Right atrium auricular region (tissue), 2 donors: ENCODE results near the gene C1QTNF8. TPM values are rescaled to one million over a fixed set of nuclear protein-coding genes. Genes with fewer than 3 reads are reported as not detected.

Experiments
- DNase-seq: peaks from one replicate; pipeline ENCODE4 v3.0.0-alpha.2; 2019; ENCODE audit warnings: low spot score
- H3K27ac ChIP-seq, 2 donors: fragments of 200-600 bp; sonication (generic); 1 replicate in 1 of 2; 2 replicates in 1 of 2; pipeline ENCODE4 v1.5.1; 2016 to 2019
- H3K27me3 ChIP-seq, 2 donors: fragments of 200-600 bp; sonication (generic); one replicate each; pipeline versions ENCODE4 v1.5.1 to v1.6.0; 2017 to 2019
- H3K36me3 ChIP-seq: fragments of 200-600 bp; sonication (generic); one replicate; pipeline ENCODE4 v1.5.1; 2016
- H3K4me1 ChIP-seq, 2 donors: fragments of 200-600 bp; sonication (generic); one replicate each; pipeline versions ENCODE4 v1.5.1 to v1.6.0; 2017 to 2019
- H3K4me3 ChIP-seq, 2 donors: fragments of 200-600 bp; sonication (generic); 1 replicate in 1 of 2; 2 replicates in 1 of 2; pipeline ENCODE4 v1.5.1; 2017 to 2019; ENCODE audit warnings: mild to moderate bottlenecking in 1 of 2, moderate library complexity in 1 of 2
- H3K9me3 ChIP-seq, 2 donors: fragments of 200-600 bp; sonication (generic); one replicate each; pipeline ENCODE4 v1.5.1; 2019
- total RNA-seq, 2 donors: library from RNA; depleted of rRNA; stranded (reverse); fragments of >200 nt; gene quantifications; one replicate each; pipeline ENCODE4 v1.1.0, GENCODE V29; 2016
- TF ChIP-seq, protein P1 (sequence below), 2 donors: fragments of 200-600 bp; sonication (generic); IDR thresholded peaks; one replicate each; pipeline ENCODE4 v1.5.1; 2019; ENCODE audit warnings: antibody characterized with exemption in 2 of 2

Gene C1QTNF8
- total RNA-seq, 2 donors from 2014 or later, result not detected

DNA sequence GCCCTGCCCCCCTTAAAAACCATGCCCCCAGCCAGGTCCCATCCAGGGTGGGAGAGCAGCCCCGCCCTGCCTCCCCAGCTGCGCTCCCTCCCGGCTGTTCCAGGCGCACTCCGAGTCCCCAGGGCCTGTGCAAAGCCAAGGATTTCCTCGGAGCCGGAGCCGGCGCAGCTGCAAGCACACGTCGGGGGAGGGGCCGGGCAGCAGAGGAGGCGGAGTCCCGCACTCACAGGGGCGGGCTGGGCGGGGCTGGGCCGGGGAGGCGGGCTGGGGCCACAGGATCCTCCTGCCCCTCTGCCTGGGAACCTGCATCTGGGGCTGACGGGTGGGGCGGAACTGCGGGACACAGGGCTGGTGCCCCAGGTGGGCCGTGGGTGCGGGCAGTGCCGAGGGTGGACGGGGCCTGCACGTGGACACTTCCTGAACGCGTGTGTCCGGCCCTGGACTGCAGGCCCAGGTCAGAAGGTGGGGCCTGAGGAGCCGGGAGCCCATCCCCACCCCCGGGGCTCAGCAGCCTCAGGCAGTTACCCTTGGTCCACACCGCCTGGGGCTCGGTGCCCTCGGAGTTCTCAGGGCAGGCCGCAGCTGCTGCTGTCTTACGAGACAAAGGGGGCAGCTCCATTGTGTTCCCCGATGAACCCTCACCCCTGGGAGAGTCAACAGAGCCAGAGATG is 47.5 kb downstream of the C1QTNF8 start:
- H3K27ac ChIP-seq, result no peak overlapping the region
- DNase-seq, result no peak
- no peaks in the 10 kb centered on the region for H3K27me3 ChIP-seq
- no peaks in the 10 kb centered on the region for H3K36me3 ChIP-seq
- peaks cover 0 to 29% of the 10 kb centered on the region in 2 donors for H3K4me1 ChIP-seq
- TF ChIP-seq, protein P1, sequence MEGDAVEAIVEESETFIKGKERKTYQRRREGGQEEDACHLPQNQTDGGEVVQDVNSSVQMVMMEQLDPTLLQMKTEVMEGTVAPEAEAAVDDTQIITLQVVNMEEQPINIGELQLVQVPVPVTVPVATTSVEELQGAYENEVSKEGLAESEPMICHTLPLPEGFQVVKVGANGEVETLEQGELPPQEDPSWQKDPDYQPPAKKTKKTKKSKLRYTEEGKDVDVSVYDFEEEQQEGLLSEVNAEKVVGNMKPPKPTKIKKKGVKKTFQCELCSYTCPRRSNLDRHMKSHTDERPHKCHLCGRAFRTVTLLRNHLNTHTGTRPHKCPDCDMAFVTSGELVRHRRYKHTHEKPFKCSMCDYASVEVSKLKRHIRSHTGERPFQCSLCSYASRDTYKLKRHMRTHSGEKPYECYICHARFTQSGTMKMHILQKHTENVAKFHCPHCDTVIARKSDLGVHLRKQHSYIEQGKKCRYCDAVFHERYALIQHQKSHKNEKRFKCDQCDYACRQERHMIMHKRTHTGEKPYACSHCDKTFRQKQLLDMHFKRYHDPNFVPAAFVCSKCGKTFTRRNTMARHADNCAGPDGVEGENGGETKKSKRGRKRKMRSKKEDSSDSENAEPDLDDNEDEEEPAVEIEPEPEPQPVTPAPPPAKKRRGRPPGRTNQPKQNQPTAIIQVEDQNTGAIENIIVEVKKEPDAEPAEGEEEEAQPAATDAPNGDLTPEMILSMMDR (IDR thresholded peaks at IDR 0.05), result no peak
- no peak overlapping the region for H3K4me3 ChIP-seq
- H3K9me3 ChIP-seq, result no peaks in the 10 kb centered on the region

DNA sequence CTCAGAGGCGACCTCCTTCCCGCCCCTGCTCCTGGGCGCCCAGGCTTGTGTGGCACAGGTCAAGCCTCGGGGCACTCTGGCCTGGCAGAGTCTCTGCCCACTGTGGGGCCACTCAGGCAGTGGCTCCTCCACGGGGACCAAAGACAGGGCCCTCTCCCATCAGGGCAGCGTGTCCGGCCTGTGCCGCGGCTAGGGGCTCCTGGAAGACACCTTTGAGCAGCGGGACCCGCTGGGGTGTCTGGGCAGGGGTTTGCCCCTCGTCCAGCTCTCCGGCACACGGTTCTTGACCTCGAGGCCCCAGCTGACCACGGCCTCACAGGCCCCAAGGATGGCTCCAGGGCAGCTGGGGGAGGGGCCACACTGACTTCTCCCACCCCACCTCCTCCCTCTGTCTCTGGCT is 48.2 kb downstream of the C1QTNF8 start:
- H3K36me3 ChIP-seq, result no peaks in the 10 kb centered on the region
- no peak overlapping the region for H3K4me3 ChIP-seq
- H3K9me3 ChIP-seq, result no peaks in the 10 kb centered on the region
- peaks cover 0 to 29% of the 10 kb centered on the region in 2 donors for H3K4me1 ChIP-seq
- no peak overlapping the region for H3K27ac ChIP-seq
- DNase-seq, result no peak
- TF ChIP-seq, protein P1 (IDR thresholded peaks at IDR 0.05), result no peak
- no peaks in the 10 kb centered on the region for H3K27me3 ChIP-seq

DNA sequence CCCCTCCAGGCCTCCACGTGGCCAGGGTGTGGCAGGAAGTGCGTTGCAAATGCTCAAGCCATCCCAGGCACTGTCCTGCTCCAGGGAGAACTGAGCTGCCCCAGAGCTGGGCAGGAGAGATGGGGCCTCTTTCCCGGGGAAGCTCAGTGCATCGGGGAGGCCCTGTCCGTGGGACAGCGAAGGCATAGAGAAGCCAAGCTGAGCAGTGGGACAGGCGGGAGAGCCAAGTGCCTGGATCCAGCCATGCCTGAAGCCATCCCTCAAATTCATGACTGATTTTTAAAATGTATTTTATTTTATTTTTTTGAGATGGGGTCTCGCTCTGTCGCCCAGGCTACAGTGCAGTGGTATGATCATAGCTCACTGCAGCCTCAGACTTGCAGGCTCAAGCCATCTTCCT is 48.9 kb downstream of the C1QTNF8 start:
- Histone ChIP-seq H3K4me3 (no peak overlapping the region), H3K27ac (no peak overlapping the region), H3K4me1 (peaks cover 0 to 29% of the 10 kb centered on the region in 2 donors), H3K36me3 (no peaks in the 10 kb centered on the region), H3K9me3 (no peaks in the 10 kb centered on the region), H3K27me3 (no peaks in the 10 kb centered on the region)
- DNase-seq, result no peak
- TF ChIP-seq, protein P1 (IDR thresholded peaks at IDR 0.05), result no peak

DNA sequence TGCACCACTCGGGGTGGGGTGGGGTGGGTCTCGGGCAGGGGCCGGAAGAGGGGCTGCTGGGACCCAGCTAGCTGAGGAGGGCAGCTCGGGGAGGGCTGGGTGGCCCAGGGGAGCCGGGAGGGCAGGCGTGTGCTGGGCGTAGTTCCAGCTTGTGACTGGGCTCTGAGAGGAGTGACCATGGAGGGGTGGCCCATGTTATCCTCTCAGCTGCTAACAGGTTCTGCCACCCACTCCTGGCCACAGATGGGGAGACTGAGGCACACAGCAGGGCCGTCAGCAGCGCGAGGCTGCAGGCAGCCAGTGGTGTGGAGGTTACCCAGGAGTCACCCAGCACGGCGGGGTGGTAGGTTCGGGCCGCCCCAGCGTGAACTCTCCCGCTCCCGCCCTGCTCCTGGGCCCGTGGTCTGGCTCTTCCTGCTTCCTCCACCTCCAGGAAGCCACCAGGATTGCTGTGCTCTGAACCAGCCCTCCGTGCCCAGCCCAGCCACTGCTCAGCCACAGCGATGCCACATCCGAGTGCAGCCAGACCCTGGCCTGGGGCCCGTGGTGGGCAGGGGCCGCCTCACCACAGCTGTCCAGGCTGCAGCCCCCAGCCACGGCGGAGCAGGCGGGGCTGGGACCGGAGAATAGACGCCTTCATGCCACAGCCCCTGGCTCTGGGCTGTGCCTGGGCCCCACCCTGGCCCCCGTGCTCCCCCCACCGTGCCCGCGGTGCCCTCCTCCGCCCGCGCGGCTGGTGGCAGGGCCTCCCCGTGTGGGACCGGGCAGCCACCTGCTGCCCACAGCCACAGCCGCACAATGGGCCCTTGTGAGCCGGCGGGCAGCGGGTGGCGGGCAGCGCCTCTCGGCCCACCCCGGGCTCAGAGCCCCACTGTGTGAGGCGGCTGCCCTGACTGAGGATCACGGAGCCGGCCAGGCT is 49.8 kb downstream of the C1QTNF8 start:
- H3K36me3 ChIP-seq, result no peaks in the 10 kb centered on the region
- no peaks in the 10 kb centered on the region for H3K27me3 ChIP-seq

DNA sequence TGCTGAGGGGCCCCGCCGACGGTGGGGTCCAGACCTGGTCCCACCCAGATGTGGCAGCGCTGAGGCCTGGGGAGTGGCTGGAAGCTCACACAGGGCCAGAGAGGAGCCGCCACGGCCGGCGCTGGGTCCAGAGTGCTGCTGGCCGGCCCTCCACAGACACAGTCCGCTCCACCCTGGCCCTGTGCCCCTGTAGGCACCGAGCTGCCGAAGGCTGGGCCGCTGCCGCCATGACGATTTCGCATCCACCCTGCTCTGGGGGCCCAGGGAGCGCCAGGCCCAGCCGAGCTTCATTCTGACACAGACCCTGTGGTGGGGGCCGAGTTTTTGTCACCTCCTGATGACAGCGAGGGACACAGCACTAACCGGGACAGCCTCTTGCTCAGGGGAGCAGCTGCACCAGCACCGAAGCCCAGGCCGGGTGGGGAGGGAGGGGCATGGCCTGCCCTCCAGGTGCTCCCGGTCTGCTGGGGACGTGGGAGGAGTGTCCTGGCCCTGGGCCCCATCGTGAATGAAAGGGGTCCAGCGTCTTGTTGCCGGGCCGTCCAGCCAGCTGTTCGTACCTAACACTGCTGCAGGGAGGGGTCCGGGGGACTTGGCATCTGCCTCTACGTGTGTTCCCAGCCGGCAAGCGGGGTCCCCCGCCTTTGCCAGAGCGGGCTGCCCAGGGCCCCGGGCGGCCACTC is 50.6 kb downstream of the C1QTNF8 start:
- H3K4me3 ChIP-seq, result peak overlapping the region in 1 of 2 donors; percentile 4
- H3K9me3 ChIP-seq, result no peaks in the 10 kb centered on the region
- DNase-seq, result no peak
- peaks cover 0 to 29% of the 10 kb centered on the region in 2 donors for H3K4me1 ChIP-seq
- H3K27me3 ChIP-seq, result no peaks in the 10 kb centered on the region
- no peaks in the 10 kb centered on the region for H3K36me3 ChIP-seq
- TF ChIP-seq, protein P1 (IDR thresholded peaks at IDR 0.05), result no peak
- peak overlapping the region in 1 of 2 donors; percentile 4 for H3K27ac ChIP-seq

More for the DNA sequence above, 49.8 kb downstream of the C1QTNF8 start:
- Histone ChIP-seq H3K4me3 (no peak overlapping the region), H3K4me1 (peaks cover 0 to 29% of the 10 kb centered on the region in 2 donors), H3K27ac (no peak overlapping the region), H3K9me3 (no peaks in the 10 kb centered on the region)
- no peak for DNase-seq
- TF ChIP-seq, protein P1 (IDR thresholded peaks at IDR 0.05), result no peak
